Caco-2 (cell line): ENCODE results near the gene LAMB3. TPM values are rescaled to one million over a fixed set of nuclear protein-coding genes. Genes with fewer than 3 reads are reported as not detected.

Experiments used
- BruUV-seq: library from RNA; stranded (reverse); fragments of 400-500 nt; replicated peaks from 2 replicates; lab custom pipeline; 2021; lab: Mats Ljungman, UMichigan
- CTCF ChIA-PET: fragments of 300-600 bp; sonication (Branson Sonifier 250); formaldehyde crosslinking; loops from one replicate; lab custom pipeline; 2022; ENCODE audit warnings: antibody characterized with exemption; lab: Charles Lee
- POLR2A ChIA-PET: fragments of 300-600 bp; sonication (Branson Sonifier 250); formaldehyde crosslinking; loops from one replicate; lab custom pipeline; 2022; ENCODE audit warnings: antibody characterized with exemption; lab: Charles Lee
- DNase-seq, 2 experiments: peaks; one replicate each; pipeline versions ENCODE4 v3.0.0 to v3.0.0-alpha.2; 2020 to 2022
- H3K27me3 ChIP-seq: replicated peaks from 2 replicates; pipeline ENCODE4 v1.6.0; 2011; ENCODE audit warnings: low read length; ENCODE audit not compliant: control insufficient read depth, insufficient read depth
- H3K36me3 ChIP-seq: 2 replicates; pipeline ENCODE4 v1.5.1; 2011; ENCODE audit warnings: low read length; ENCODE audit not compliant: control insufficient read depth, insufficient read depth
- H3K4me1 ChIP-seq: fragments of 250-450 bp; sonication (Bioruptor Pico); 2 replicates; pipeline ENCODE4 v1.5.1; 2020; ENCODE audit warnings: mild to moderate bottlenecking
- H3K4me3 ChIP-seq: 2 replicates; pipeline ENCODE4 v1.5.1; 2011; ENCODE audit warnings: low read depth, mild to moderate bottlenecking, control low read depth, low read length
- H3K9me3 ChIP-seq: fragments of 250-450 bp; sonication (Bioruptor Pico); 2 replicates; pipeline ENCODE4 v1.5.1; 2020; ENCODE audit warnings: mild to moderate bottlenecking, moderate library complexity
- H3K27ac Mint-ChIP-seq: one replicate; pipeline ENCODE4 v1.8.0; 2022; ENCODE audit warnings: mixed read lengths; ENCODE audit not compliant: unreplicated experiment
- H3K27me3 Mint-ChIP-seq: one replicate; pipeline ENCODE4 v1.8.0; 2022; ENCODE audit warnings: mixed read lengths; ENCODE audit not compliant: insufficient read depth, unreplicated experiment
- H3K36me3 Mint-ChIP-seq: one replicate; pipeline ENCODE4 v1.8.0; 2022; ENCODE audit warnings: mild to moderate bottlenecking, mixed read lengths; ENCODE audit not compliant: insufficient read depth, unreplicated experiment
- H3K4me1 Mint-ChIP-seq: one replicate; pipeline ENCODE4 v1.8.0; 2022; ENCODE audit warnings: low read depth, mixed read lengths; ENCODE audit not compliant: unreplicated experiment
- H3K4me3 Mint-ChIP-seq: one replicate; pipeline ENCODE4 v1.8.0; 2022; ENCODE audit warnings: mild to moderate bottlenecking, moderate library complexity, mixed read lengths; ENCODE audit not compliant: unreplicated experiment
- H3K9me3 Mint-ChIP-seq: one replicate; pipeline ENCODE4 v1.8.0; 2022; ENCODE audit warnings: mixed read lengths; ENCODE audit not compliant: unreplicated experiment
- intact Hi-C: fragments of 100-400 bp; cut with micrococcal nuclease; formaldehyde crosslinking; loops from one replicate; pipeline ENCODE4 v1.10.0; 2022; ENCODE audit not compliant: unreplicated experiment
- total RNA-seq: library from RNA; stranded (reverse); gene quantifications from 2 replicates; pipeline ENCODE4 v1.2.3, GENCODE V29; 2022
- TF ChIP-seq, protein P1 (sequence below), 2 experiments: fragments of 200-600 bp in 1 of 2; IDR thresholded peaks; 1 replicate in 1 of 2; 2 replicates in 1 of 2; pipeline versions ENCODE4 v1.5.1 to v1.8.0; 2011 to 2022; ENCODE audit warnings: antibody characterized with exemption in 1 of 2, control low read depth in 1 of 2, inconsistent platforms in 1 of 2, low read depth in 1 of 2, low read length in 1 of 2, mild to moderate bottlenecking in 1 of 2, moderate library complexity in 1 of 2; ENCODE audit not compliant: insufficient read depth in 1 of 2, severe bottlenecking in 1 of 2, unreplicated experiment in 1 of 2

LAMB3 gene
- total RNA-seq, 1 experiment from 2014 or later, result 125 TPM

- CTCF ChIA-PET, result interaction anchor here (1.2 kb wide), 1 partner anchor 8 kb away, joined by 3 read pairs; no protein-coding TSS in a partner anchor
- BruUV-seq, result no TSS peak
- no peaks in the 10 kb centered on the region for H3K9me3 ChIP-seq
- TF ChIP-seq, protein P1, sequence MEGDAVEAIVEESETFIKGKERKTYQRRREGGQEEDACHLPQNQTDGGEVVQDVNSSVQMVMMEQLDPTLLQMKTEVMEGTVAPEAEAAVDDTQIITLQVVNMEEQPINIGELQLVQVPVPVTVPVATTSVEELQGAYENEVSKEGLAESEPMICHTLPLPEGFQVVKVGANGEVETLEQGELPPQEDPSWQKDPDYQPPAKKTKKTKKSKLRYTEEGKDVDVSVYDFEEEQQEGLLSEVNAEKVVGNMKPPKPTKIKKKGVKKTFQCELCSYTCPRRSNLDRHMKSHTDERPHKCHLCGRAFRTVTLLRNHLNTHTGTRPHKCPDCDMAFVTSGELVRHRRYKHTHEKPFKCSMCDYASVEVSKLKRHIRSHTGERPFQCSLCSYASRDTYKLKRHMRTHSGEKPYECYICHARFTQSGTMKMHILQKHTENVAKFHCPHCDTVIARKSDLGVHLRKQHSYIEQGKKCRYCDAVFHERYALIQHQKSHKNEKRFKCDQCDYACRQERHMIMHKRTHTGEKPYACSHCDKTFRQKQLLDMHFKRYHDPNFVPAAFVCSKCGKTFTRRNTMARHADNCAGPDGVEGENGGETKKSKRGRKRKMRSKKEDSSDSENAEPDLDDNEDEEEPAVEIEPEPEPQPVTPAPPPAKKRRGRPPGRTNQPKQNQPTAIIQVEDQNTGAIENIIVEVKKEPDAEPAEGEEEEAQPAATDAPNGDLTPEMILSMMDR (IDR thresholded peaks at IDR 0.05; ENCODE audit: insufficient read depth in 1 of 2, low read depth in 1 of 2, low read length in 1 of 2, severe bottlenecking in 1 of 2, unreplicated experiment in 1 of 2), result no peak
- Mint-ChIP-seq H3K9me3 (no peaks in the 10 kb centered on the region), H3K27me3 (peaks cover 23% of the 10 kb centered on the region), H3K4me1 (peaks cover 13% of the 10 kb centered on the region), H3K4me3 (no peak overlapping the region), H3K27ac (no peak overlapping the region), H3K36me3 (no peaks in the 10 kb centered on the region)
- H3K27me3 ChIP-seq, result no peaks in the 10 kb centered on the region
- POLR2A ChIA-PET, result no interaction called here
- no peak overlapping the region for H3K4me3 ChIP-seq
- DNase-seq, result no peak
- H3K4me1 ChIP-seq, result no peaks in the 10 kb centered on the region
- intact Hi-C loops, result no loop called here
- H3K36me3 ChIP-seq, result no peaks in the 10 kb centered on the region
Observed at GRCh38 chr1:209696673-209697072, 44.4 kb upstream of the LAMB3 start.

GRCh38 chr1:209692745-209693504, 40.7 kb upstream of the LAMB3 start:
- no peaks in the 10 kb centered on the region for H3K36me3 Mint-ChIP-seq
- H3K4me3 Mint-ChIP-seq, result no peak overlapping the region
- Histone ChIP-seq H3K27me3 (no peaks in the 10 kb centered on the region), H3K4me3 (no peak overlapping the region), H3K9me3 (no peaks in the 10 kb centered on the region), H3K4me1 (peaks cover 16% of the 10 kb centered on the region), H3K36me3 (no peaks in the 10 kb centered on the region)
- H3K4me1 Mint-ChIP-seq, result peaks cover 25% of the 10 kb centered on the region
- intact Hi-C loops, result loop anchor here (1.0 to 2.0 kb wide), 7 partner anchors 42 to 124 kb away; no protein-coding TSS in a partner anchor
- TF ChIP-seq, protein P1 (IDR thresholded peaks at IDR 0.05; ENCODE audit: insufficient read depth in 1 of 2, low read depth in 1 of 2, low read length in 1 of 2, severe bottlenecking in 1 of 2, unreplicated experiment in 1 of 2), result peak; percentile 80 to 89
- DNase-seq, result peak; percentile 76 to 83
- BruUV-seq, result no TSS peak
- no peak overlapping the region for H3K27ac Mint-ChIP-seq
- peaks cover 19% of the 10 kb centered on the region for H3K27me3 Mint-ChIP-seq
- ChIA-PET CTCF (interaction anchor here (0.5 to 1.8 kb wide), 4 partner anchors 40 to 368 kb away, joined by 3 to 6 read pairs (median 4); no protein-coding TSS in a partner anchor), POLR2A (no interaction called here)
- no peaks in the 10 kb centered on the region for H3K9me3 Mint-ChIP-seq

DNA sequence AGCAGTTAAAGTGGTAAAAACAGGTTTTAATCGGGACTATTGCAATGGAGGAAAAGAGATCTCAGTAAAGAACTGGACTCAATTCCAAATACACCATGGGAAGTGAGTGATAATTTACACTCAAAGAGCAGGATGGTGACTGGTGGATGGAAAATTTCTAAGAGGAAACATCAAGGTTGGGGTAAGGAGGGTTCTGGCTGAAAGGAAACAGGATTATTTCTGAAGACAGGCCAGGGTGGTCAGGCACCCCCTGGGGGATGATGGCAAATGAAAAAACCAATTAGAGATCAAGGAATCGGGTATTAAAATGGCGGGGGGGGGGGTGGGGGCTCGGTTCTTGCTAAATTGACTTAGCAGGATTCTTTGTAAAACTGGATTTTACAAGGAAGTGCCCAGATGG, 40.1 kb upstream of the LAMB3 start:
- ChIA-PET POLR2A (no interaction called here), CTCF (interaction anchor here (0.5 to 1.8 kb wide), 3 partner anchors 90 to 367 kb away, joined by 3 to 6 read pairs (median 6); no protein-coding TSS in a partner anchor)
- peaks cover 16% of the 10 kb centered on the region for H3K4me1 ChIP-seq
- no peak for DNase-seq
- TF ChIP-seq, protein P1 (IDR thresholded peaks at IDR 0.05; ENCODE audit: insufficient read depth in 1 of 2, low read depth in 1 of 2, low read length in 1 of 2, severe bottlenecking in 1 of 2, unreplicated experiment in 1 of 2), result no peak
- no peak overlapping the region for H3K4me3 Mint-ChIP-seq
- H3K36me3 ChIP-seq, result no peaks in the 10 kb centered on the region
- intact Hi-C loops, result loop anchor here (2.0 kb wide), 1 partner anchor 55 kb away; no protein-coding TSS in a partner anchor
- H3K4me1 Mint-ChIP-seq, result peaks cover 25% of the 10 kb centered on the region
- H3K4me3 ChIP-seq, result no peak overlapping the region
- no peaks in the 10 kb centered on the region for H3K36me3 Mint-ChIP-seq
- H3K27me3 Mint-ChIP-seq, result peaks cover 19% of the 10 kb centered on the region
- no peaks in the 10 kb centered on the region for H3K27me3 ChIP-seq
- BruUV-seq, result no TSS peak
- no peaks in the 10 kb centered on the region for H3K9me3 Mint-ChIP-seq
- no peaks in the 10 kb centered on the region for H3K9me3 ChIP-seq
- no peak overlapping the region for H3K27ac Mint-ChIP-seq
